Activated CD8-positive, alpha-beta T cell treated with anti-CD3 and anti-CD28 coated beads, Interleukin-2, amount 10 ng/mL, durations not matched to agents 7 days and 5 days (primary cell): Measurements from ENCODE around the gene SOCS1. TPM values are rescaled to one million over a fixed set of nuclear protein-coding genes. Genes with fewer than 3 reads are reported as not detected.
A peak's percentile ranks its signal among the peaks of the same experiment; 100 is the strongest.

Experiments used
- ATAC-seq: fragments of 150-1000 bp; cut with Tn5 transposase; one replicate; pipeline ENCODE4 v1.10.0; 2021; ENCODE audit warnings: moderate library complexity
- CTCF ChIA-PET: fragments of 350-600 bp; sonication (Branson Sonifier 250); formaldehyde crosslinking; loops from one replicate; lab custom pipeline; 2021; ENCODE audit warnings: antibody characterized with exemption; lab: Charles Lee
- POLR2A ChIA-PET: fragments of 350-600 bp; sonication (Branson Sonifier 250); formaldehyde crosslinking; loops from one replicate; lab custom pipeline; 2021; ENCODE audit warnings: antibody characterized with exemption; lab: Charles Lee
- DNase-seq: peaks from one replicate; pipeline ENCODE4 v3.0.0-alpha.2; 2020
- H3K27ac Mint-ChIP-seq: one replicate; pipeline ENCODE4 v1.8.0; 2021; ENCODE audit warnings: mild to moderate bottlenecking, mixed read lengths
- H3K27me3 Mint-ChIP-seq: one replicate; pipeline ENCODE4 v1.8.0; 2021; ENCODE audit warnings: low read depth, mixed read lengths
- H3K36me3 Mint-ChIP-seq: one replicate; pipeline ENCODE4 v1.8.0; 2021; ENCODE audit warnings: low read depth, mixed read lengths
- H3K4me1 Mint-ChIP-seq: one replicate; pipeline ENCODE4 v1.8.0; 2021; ENCODE audit warnings: low read depth, mixed read lengths
- H3K4me3 Mint-ChIP-seq: one replicate; pipeline ENCODE4 v1.8.0; 2021; ENCODE audit warnings: mild to moderate bottlenecking, mixed read lengths
- H3K9me3 Mint-ChIP-seq: one replicate; pipeline ENCODE4 v1.8.0; 2022; ENCODE audit warnings: mixed read lengths; ENCODE audit not compliant: insufficient read depth
- total RNA-seq, 2 experiments: library from RNA; stranded (reverse); gene quantifications; one replicate each; pipeline ENCODE4 v1.2.3, GENCODE V29; 2021

Gene SOCS1
- total RNA-seq, 2 experiments from 2014 or later: 170 to 174 TPM

DNA sequence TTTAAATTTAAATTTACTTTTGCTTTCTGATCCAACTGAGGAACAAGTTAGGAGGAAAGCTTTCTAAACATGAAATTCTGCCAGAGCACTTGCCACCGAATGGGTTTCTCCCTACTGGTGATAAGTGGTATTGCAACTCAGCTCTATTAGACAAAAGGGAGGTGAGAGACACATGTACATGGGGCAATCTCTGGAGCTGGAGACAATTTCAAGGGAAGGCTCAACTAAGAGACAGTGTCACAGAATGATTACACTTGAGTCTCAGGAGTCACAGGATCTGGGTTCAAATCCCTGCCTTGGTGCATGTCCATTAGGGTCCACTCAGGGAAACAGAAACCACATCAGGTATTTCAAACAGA, 37.4 kb downstream of the SOCS1 start:
- H3K4me3 Mint-ChIP-seq: no peak overlapping the region
- peaks cover 34% of the 10 kb centered on the region for H3K36me3 Mint-ChIP-seq
- CTCF ChIA-PET: interaction anchor here (0.7 to 2.5 kb wide), 17 partner anchors 10 to 254 kb away, joined by 3 to 28 read pairs (median 4); partner anchors contain the start of gene SOCS1
- H3K9me3 Mint-ChIP-seq: peaks cover 20% of the 10 kb centered on the region
- no peak for ATAC-seq
- DNase-seq: no peak
- H3K4me1 Mint-ChIP-seq: peaks cover 57% of the 10 kb centered on the region
- peak overlapping the region; percentile 75 for H3K27ac Mint-ChIP-seq
- POLR2A ChIA-PET: interaction anchor here (0.8 to 1.1 kb wide), 3 partner anchors 12 to 114 kb away, joined by 3 to 4 read pairs (median 4); no protein-coding TSS in a partner anchor
- no peaks in the 10 kb centered on the region for H3K27me3 Mint-ChIP-seq

DNA sequence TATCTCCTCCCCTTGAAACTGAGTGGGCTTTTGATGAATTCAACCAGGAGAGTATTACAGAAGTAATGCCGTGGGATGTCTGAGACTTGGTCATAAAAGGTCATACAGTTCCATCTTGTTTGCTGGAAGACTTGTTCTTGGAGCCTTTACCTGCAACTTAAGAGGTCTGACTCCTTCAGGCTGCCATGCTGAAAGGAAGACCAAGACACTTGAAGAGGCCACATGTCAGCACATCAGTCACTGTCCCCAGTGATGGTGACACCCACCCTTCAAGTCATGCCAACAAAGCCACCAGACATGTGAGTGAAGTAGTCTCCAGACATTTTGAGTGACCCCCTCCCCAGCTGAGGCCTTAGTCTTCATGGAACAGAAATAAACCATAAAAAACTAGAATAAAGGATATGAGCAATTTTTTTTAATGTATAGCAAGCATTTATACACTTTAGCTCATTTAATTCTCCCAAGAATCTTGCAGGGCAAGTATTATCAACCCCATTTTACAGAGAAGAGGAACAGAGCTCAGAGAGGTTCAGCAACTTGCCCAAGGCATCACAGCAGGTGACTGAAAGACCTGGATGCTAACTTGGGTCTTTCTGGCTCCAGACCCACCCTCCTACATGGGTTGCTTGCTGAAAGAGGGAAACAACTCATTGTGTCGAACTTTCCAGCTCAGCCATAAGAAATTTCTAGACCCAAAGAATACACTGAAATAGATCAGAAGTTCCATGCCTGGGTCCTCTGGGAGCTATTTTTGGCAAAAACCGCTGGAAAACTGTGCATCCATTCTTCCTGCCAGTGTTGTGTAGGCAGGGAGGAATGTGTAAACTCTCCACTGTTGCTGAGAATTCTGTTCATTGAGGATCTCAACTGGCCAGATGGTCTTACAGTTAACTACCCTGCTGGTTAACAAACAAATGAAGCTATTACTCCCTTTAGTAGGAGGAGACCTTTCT, 38.1 kb downstream of the SOCS1 start:
- ChIA-PET POLR2A (interaction anchor here (0.6 to 1.1 kb wide), 4 partner anchors 11 to 136 kb away, joined by 3 to 4 read pairs (median 4); no protein-coding TSS in a partner anchor), CTCF (interaction anchor here (0.7 to 2.5 kb wide), 18 partner anchors 9 to 253 kb away, joined by 3 to 28 read pairs (median 4); partner anchors contain the start of gene SOCS1)
- H3K9me3 Mint-ChIP-seq: peaks cover 20% of the 10 kb centered on the region
- peaks cover 50% of the 10 kb centered on the region for H3K4me1 Mint-ChIP-seq
- peak overlapping the region; percentile 54 for H3K27ac Mint-ChIP-seq
- ATAC-seq (no peak), DNase-seq (no peak)
- peaks cover 33% of the 10 kb centered on the region for H3K36me3 Mint-ChIP-seq
- H3K27me3 Mint-ChIP-seq: no peaks in the 10 kb centered on the region
- no peak overlapping the region for H3K4me3 Mint-ChIP-seq

DNA sequence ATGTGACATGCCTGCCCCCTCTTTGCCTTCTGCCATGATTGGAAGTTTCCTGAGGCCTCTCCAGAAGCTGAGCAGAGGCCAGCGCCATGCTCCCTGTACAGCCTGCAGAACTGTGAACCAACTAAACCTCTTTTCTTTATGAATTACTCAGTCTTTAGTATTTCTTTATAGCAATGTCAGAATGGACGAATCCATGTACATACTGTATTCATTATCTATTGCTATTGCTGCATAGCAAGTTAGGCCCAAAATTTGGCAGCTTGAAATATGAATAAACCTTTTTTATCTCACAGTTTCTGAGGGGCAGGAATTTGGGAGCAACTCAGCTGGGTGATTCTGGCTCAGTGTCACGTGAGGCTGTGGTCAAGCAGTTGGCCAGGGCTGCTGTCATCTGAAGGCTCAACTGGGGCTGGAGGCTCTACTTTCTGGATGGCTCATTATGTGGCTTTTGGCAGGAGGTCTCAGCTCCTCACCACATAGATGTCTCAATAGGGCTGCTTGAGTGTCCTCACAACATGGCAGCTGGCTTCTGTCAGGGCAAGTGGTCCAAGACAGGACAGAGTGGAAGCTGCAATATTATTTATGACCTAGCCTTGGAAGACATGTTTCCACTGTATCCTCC, 40.0 kb downstream of the SOCS1 start:
- no peak for ATAC-seq
- peak overlapping the region; percentile 3 for H3K27ac Mint-ChIP-seq
- POLR2A ChIA-PET: no interaction called here

DNA sequence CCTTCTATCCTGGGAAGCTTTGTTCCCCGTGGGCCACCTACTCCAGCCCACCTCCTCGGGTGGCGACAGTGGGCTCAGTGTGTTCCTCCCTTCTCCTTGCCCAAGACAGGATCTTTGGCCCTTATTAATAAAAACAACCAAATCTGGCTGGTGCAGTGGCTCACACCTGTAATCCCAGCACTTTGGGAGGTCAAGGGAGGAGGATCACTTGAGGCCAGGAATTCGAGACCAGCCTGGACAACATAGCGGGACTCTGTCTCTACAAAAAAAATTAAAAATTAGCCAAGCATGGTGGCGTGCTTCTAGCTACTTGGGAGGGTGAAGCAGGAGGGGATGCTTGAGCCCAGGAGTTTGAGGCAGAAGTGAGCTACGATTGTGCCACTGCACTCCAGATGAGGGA, 42.2 kb downstream of the SOCS1 start:
- ATAC-seq: no peak
- ChIA-PET POLR2A (interaction anchor here (0.7 to 1.0 kb wide), 2 partner anchors 11 to 140 kb away, joined by 3 to 4 read pairs; no protein-coding TSS in a partner anchor), CTCF (interaction anchor here (1.6 kb wide), 1 partner anchor 11 kb away, joined by 4 read pairs; no protein-coding TSS in a partner anchor)
- peaks cover 26% of the 10 kb centered on the region for H3K36me3 Mint-ChIP-seq
- peaks cover 31% of the 10 kb centered on the region for H3K4me1 Mint-ChIP-seq
- peak overlapping the region; percentile 20 for H3K27ac Mint-ChIP-seq
- peaks cover 20% of the 10 kb centered on the region for H3K9me3 Mint-ChIP-seq
- H3K27me3 Mint-ChIP-seq: no peaks in the 10 kb centered on the region
- no peak overlapping the region for H3K4me3 Mint-ChIP-seq
- DNase-seq: no peak

More for the DNA sequence above, 40.0 kb downstream of the SOCS1 start:
- H3K9me3 Mint-ChIP-seq: peaks cover 20% of the 10 kb centered on the region
- no peak for DNase-seq
- peaks cover 45% of the 10 kb centered on the region for H3K4me1 Mint-ChIP-seq
- H3K36me3 Mint-ChIP-seq: peaks cover 33% of the 10 kb centered on the region
- no peaks in the 10 kb centered on the region for H3K27me3 Mint-ChIP-seq
- no peak overlapping the region for H3K4me3 Mint-ChIP-seq
- CTCF ChIA-PET: no interaction called here

DNA sequence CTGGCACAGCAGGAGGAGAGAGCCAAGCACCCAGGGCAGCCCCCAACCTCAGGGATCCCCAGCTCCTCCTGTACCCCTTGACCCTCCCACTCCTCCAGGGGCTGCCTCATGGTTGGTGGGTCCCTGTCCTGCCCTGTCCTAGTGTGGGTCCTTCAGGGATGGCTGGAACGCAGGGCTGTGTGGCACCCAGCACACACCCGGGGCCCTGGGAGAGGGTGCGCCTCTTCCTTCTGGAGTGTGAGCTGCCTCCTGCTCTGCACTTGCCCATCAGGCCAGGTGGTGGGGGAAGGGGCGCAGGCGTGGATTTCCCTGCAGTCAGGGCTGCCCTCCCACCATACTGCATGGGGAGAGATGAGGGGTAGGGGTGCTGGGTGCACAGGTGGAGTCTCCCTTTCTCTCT, 42.6 kb downstream of the SOCS1 start:
- POLR2A ChIA-PET: interaction anchor here (0.7 kb wide), 1 partner anchor 11 kb away, joined by 4 read pairs; no protein-coding TSS in a partner anchor
- H3K36me3 Mint-ChIP-seq: peaks cover 24% of the 10 kb centered on the region
- no peaks in the 10 kb centered on the region for H3K27me3 Mint-ChIP-seq
- H3K4me1 Mint-ChIP-seq: peaks cover 29% of the 10 kb centered on the region
- ATAC-seq: no peak
- peak overlapping the region; percentile 20 for H3K27ac Mint-ChIP-seq
- CTCF ChIA-PET: interaction anchor here (1.6 kb wide), 1 partner anchor 12 kb away, joined by 4 read pairs; no protein-coding TSS in a partner anchor
- DNase-seq: no peak
- peaks cover 15% of the 10 kb centered on the region for H3K9me3 Mint-ChIP-seq
- no peak overlapping the region for H3K4me3 Mint-ChIP-seq

DNA sequence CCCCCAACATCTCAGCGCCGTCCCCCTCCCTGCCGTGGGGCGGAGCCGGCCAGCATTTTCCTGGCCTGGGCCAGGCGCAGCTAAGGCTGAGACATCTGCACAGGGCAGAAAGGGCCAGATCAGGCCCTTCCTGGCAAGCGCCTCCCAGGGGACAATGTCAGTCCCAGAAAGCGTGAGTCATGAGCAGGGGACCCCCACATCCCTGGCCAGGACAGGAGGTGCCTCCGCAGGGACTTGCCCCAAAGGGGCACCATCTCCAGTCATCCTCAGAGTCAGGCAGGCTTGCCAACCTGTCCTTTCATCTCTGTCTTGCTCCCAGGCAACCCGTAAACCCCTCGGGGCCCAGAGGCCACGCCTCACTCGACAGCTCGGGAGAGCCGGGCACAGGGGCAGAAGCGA, 43.2 kb downstream of the SOCS1 start:
- Mint-ChIP-seq H3K27ac (no peak overlapping the region), H3K9me3 (peaks cover 11% of the 10 kb centered on the region), H3K4me1 (peaks cover 30% of the 10 kb centered on the region), H3K27me3 (no peaks in the 10 kb centered on the region), H3K36me3 (peaks cover 24% of the 10 kb centered on the region), H3K4me3 (no peak overlapping the region)
- ATAC-seq (no peak), DNase-seq (no peak)
- ChIA-PET CTCF (interaction anchor here (0.9 to 1.6 kb wide), 2 partner anchors 12 kb away, joined by 3 to 4 read pairs; no protein-coding TSS in a partner anchor), POLR2A (interaction anchor here (1.4 kb wide), 1 partner anchor 12 kb away, joined by 8 read pairs; no protein-coding TSS in a partner anchor)

DNA sequence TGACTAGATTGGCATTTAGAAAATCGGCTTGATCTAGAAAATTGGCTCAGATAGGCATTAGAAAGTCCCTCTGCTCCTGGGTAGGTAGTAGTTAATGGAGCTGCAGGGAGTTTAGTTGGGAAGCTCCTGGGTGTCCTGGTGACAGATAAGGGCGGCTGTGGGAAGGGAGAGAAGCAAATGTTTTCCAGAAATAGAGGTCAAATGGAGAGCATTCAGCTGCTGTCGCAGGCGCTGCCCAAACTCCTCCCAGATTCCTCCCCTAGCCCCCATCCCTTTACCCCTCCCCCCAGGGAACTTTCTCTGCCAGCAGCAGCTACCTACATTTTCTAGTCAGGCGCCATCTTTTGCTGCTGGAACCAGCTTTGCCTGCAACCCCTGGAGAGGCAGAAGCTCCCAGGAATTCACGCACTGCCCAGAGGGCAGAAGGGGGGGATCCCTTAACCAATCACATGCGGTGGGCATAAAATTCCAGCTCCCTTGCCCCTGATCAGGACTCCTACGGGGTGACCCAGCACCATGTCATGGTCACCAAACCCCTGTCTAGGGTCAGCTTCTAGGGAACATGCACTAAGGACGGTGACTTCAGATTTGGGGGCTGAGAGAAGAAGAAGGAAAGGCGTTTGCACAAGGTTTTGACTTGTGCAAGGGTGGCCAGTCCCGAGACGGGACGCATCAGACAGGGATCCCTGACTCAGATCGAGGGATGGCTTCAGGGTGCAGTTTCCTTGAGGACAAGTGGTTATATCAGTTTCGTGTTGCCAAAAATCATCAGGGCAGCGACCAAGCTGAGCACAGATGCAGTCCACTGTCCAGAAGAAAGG, 43.8 kb downstream of the SOCS1 start:
- H3K27ac Mint-ChIP-seq: no peak overlapping the region
- peaks cover 28% of the 10 kb centered on the region for H3K4me1 Mint-ChIP-seq
- H3K9me3 Mint-ChIP-seq: peaks cover 5% of the 10 kb centered on the region
- peaks cover 23% of the 10 kb centered on the region for H3K36me3 Mint-ChIP-seq
- no peak for DNase-seq
- H3K4me3 Mint-ChIP-seq: no peak overlapping the region
- ATAC-seq: no peak
- H3K27me3 Mint-ChIP-seq: no peaks in the 10 kb centered on the region
- POLR2A ChIA-PET: interaction anchor here (0.6 to 1.4 kb wide), 2 partner anchors 13 to 458 kb away, joined by 3 to 8 read pairs; no protein-coding TSS in a partner anchor
- CTCF ChIA-PET: interaction anchor here (0.9 kb wide), 1 partner anchor 13 kb away, joined by 3 read pairs; no protein-coding TSS in a partner anchor

DNA sequence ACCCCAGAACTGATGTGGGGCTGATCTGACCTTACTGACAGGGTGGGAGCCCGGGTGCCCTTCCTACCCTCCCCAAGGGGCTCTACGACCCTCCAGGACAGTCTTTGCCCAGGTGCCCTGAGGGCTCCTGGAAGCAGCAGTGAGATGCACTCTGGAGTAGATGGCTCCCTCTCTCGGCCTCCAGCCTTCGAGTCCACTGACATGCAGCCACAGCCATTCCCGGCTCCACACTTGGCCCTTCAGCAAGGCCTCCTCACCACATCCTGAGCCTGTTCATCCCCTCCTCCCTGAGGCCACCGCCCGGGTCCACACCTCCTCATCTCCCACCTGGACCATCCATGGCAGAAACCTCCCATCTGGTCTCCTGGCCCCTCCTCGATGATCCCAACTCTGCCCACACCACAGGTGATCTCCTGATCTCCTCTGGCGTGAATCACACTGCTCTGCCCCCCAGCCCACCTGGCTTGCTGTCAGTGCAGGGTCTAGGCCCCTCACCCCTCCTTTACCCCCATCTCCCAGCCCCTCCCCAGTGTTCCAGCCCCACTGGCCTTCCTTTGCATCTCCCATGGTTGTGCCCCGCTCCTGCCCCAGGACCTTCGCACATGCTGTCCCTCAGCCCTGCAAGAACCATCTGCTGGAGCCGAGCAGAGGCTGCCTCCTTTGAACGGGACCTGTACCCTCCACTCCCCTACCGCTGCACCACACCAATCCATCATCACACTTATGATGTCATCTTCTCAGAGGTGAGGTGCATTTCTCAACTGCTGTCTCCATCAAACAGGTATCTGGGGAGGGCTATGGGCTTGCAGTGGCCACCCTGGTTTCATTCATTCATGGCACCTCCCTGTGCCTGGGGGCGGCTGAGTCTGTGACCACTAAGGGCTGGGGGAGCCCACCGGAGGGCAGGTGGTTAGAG, 44.7 kb downstream of the SOCS1 start:
- peak overlapping the region; percentile 46 for H3K27ac Mint-ChIP-seq
- H3K4me3 Mint-ChIP-seq: no peak overlapping the region
- POLR2A ChIA-PET: interaction anchor here (0.6 to 1.4 kb wide), 2 partner anchors 14 to 459 kb away, joined by 3 to 8 read pairs; no protein-coding TSS in a partner anchor
- DNase-seq: no peak
- peaks cover 19% of the 10 kb centered on the region for H3K36me3 Mint-ChIP-seq
- CTCF ChIA-PET: interaction anchor here (0.9 kb wide), 1 partner anchor 14 kb away, joined by 3 read pairs; no protein-coding TSS in a partner anchor
- peaks cover 37% of the 10 kb centered on the region for H3K4me1 Mint-ChIP-seq
- ATAC-seq: no peak
- peaks cover 4% of the 10 kb centered on the region for H3K9me3 Mint-ChIP-seq
- H3K27me3 Mint-ChIP-seq: no peaks in the 10 kb centered on the region

DNA sequence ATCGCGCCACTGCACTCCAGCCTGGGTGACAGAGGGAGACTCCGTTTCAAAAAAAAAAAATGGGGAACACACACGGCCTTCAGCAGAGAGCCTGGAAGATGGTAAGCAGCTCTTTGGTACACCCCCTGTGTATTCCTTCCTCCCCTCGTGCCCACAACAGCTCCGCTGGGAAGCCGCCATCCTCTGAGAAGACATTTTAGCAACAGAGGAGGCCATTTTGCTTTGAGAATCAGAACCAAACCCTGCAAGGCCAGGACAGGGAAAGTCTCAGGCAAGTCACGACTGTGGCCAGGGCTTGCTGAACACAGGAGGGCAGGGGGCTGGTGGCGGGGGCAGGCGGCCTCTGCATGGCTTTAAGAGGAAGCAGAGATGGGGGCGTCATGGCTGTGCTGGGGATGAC, 45.7 kb downstream of the SOCS1 start:
- no peak overlapping the region for H3K4me3 Mint-ChIP-seq
- peaks cover 44% of the 10 kb centered on the region for H3K4me1 Mint-ChIP-seq
- H3K9me3 Mint-ChIP-seq: no peaks in the 10 kb centered on the region
- H3K36me3 Mint-ChIP-seq: peaks cover 12% of the 10 kb centered on the region
- DNase-seq (no peak), ATAC-seq (no peak)
- ChIA-PET CTCF (no interaction called here), POLR2A (interaction anchor here (1.1 to 1.5 kb wide), 2 partner anchors 11 to 42 kb away, joined by 3 to 4 read pairs; no protein-coding TSS in a partner anchor)
- no peaks in the 10 kb centered on the region for H3K27me3 Mint-ChIP-seq
- no peak overlapping the region for H3K27ac Mint-ChIP-seq
